Activated CD4-positive, alpha-beta T cell treated with anti-CD3 and anti-CD28 coated beads, Interleukin-10, Interleukin-2, amounts not matched to agents 100 ng/mL and 50 ng/mL, durations not matched to agents 16 hours and 8 hours (primary cell): ENCODE results near the gene COL4A4.

ENCODE experiments used
- DNase-seq: peaks from one replicate; pipeline ENCODE4 v3.0.0-alpha.2; 2020

COL4A4 gene

DNA sequence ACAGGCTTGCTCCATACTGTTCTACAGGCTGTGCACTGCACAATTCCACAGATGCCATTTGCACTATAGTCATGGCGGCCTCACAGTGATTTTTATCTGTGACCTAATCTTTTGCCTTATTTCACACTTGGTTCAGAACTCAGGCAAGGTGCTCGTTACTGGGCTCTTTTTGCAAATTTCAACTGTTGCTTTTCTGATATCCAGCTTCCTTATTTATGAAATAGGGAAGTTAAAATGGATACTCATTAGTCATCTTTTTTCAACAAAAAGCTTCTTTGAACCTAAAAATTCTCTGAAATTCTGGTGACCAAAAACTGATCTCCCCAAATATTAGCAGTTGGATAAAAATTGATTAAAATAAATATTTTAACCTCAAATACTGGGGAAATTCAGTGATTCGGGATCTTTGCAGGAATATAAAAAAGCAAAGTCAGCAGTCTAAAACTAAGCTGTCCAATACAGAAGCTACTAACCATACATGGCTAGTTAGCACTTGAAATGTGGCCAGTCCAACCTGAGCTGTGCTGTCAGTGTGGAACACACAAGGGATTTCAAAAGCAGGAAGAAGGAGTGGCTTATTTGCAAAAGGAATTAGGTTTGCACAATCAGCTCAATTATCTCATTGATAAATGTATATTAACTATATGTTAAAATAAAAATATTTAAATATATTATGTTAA, 134.4 kb downstream of the COL4A4 start:
- DNase-seq = no peak

DNA sequence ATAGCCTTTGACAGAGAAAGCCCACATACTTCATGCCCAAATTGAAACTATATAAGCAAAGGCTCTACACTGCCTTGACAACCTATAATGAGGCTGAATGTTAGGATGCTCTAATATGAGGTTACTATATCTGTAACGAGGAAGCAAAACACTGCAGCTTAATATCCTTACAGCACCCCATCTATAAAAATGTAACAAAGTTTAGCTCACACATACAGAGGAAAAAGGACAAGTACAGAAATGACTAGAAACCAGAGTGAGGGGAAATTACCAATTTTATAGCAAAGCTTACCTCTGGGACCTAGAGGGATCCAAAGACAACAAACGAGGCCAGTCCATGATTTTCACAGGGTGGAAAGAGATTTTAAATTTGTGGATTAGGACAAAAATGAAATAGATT, 138.5 kb downstream of the COL4A4 start:
- DNase-seq = no peak

- DNase-seq = no peak
These were observed 141.4 kb downstream of the COL4A4 start for GRCh38 chr2:227022608-227023007.

DNA sequence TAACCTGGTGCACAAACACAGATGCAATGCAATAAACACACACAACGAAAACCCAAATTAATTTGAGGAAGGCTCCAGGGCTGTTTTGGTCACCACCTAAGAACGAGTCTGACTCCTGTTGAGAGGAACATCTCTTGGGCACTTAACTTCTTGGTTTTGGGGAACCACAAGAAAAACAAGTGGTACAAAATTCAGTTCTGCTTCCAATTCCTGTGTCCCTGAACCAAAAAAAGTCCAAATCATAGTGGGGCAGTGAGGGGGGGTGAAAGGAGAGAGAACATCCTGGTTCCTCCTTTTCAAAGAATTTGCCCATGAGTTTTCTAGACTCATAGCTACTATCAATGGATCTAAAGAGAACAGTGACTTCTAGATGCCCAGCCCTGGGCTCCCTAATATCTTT, 143.6 kb downstream of the COL4A4 start:
- no peak for DNase-seq

- DNase-seq = no peak
These were observed 147.1 kb downstream of the COL4A4 start for GRCh38 chr2:227016894-227017293.

DNA sequence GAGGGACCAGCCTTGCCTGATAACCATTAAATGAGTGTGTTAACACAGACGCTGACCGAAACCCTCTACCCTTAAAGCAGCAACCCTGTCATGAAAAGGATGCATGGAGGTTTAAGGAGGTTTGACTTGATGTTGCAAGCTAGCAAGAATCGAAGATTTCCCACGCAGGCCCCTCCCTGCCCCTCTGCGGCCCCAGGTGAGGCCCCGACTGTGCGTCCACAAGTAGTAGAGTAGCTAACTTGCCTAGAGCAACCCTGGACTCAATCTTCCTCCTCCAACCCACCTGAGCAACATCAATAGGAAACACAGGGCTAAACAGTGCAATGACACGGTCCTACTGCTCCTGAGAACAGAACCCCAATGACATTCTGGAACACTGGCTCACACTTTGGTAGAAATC, 150.1 kb downstream of the COL4A4 start:
- no peak for DNase-seq

GRCh38 chr2:227013330-227013729, 150.7 kb downstream of the COL4A4 start:
- DNase-seq = no peak

DNA sequence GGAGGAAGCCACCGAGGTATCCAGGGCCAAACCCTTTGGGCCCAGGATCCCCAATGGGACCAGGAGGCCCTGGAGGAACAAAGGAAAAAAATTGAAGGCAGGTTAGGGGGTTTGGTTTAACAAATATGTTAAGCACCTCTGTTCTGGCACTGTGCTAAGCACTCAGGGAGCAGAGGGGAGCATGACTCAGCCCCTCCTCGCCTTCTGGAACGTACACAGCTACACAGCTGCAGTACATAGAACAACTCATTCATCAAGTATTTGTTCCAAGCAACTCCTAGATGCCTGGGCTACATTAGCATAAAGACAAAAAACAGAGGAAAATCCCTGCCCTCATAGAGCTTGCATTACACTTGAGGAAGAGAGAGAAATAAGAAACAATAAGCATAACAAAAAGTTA, 153.6 kb downstream of the COL4A4 start:
- DNase-seq = no peak

DNA sequence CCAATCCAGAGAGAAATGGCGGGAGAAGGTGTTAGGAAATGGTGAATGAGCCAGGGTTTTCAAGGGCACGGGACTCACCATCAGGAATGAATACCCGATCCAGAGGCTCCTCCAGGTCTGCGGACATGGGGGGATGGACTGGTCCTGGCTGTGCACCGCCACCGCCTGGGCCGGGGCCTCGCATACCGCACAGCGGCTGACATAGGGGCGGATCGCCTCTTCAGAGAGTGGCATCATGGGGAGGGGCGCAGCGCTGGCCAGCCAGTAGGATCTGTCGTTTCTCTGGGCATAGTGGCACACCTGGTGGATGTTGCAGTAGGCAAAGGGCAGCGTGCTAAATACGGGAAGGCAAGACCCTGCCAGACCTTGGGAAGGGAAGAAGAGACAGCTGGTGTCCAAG, 156.1 kb downstream of the COL4A4 start:
- DNase-seq = no peak

GRCh38 chr2:227007148-227007547, 156.9 kb downstream of the COL4A4 start:
- DNase-seq = no peak

DNA sequence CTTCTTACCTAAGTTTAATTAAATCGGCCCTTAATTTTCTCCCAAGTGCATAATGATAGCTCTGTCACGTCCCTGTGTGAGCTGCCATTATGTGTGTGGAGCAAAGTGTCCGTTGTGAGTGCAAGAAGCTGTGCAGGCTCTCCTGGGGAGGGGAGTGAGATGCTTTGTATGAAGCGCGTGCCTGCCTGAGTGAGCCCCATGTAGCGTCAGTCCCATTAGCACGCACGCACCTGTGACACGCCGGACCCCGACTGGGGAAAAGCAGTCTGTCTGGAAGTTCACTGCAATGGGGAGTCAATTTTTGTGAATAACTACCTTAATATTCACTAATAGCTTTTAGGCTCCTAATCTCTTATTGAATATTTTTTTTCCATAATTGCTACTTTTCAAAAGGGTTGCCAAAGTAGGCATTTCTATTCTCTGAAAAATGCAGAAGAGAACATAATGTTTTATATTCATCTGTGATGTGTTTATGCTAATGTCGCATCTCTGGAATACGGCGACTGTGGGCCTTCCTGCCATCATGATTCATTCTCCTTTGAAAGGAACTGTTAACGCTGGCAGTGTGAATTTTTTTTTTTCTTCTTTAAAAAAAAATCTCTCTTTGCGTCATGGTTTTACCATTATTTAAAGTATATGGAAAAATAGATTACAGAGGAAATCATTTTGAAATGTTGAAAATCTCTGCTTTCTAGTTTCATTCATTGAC, 157.7 kb downstream of the COL4A4 start:
- DNase-seq = no peak

GRCh38 chr2:227004482-227004881, 159.5 kb downstream of the COL4A4 start:
- no peak for DNase-seq

DNA sequence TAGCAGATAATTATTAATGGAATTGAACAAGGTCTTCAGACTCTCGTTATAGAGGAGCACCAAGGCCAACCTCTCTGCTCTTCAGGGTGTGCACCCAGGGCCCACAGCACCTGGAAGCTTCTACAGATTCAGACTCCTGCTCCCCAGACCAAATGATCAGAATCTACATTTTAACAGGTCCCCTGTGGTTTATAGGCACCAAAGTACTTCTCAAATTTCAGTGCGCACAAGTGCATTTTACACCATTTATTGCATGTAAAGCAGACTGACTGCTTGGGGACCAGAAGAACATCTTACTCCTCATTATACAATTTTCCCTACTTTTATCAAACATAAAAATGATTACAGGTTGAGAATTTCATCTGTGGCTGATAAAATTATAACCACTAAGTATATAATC, 163.9 kb downstream of the COL4A4 start:
- DNase-seq = no peak

DNA sequence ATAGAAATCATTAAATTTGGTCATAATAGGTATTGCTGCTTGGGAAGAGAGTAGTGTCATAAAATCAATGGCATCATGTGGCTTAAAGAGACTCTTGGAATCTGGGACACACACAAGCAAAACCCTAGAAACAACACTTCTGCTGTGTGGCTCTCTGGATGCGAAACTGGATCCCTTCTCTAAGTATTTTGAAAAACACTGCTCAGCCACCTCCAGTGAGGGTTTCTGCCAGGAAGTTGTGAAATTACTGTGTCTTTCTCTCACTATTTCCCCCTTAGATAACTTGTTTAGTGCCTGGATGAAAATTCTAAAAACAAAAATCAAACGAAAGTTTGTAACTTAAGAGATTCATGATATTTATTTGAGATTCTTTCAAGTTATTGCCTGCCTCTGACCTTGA, 164.3 kb downstream of the COL4A4 start:
- no peak for DNase-seq

- peak; percentile 51 for DNase-seq
These were observed 168.4 kb downstream of the COL4A4 start for GRCh38 chr2:226995625-226996041.

DNA sequence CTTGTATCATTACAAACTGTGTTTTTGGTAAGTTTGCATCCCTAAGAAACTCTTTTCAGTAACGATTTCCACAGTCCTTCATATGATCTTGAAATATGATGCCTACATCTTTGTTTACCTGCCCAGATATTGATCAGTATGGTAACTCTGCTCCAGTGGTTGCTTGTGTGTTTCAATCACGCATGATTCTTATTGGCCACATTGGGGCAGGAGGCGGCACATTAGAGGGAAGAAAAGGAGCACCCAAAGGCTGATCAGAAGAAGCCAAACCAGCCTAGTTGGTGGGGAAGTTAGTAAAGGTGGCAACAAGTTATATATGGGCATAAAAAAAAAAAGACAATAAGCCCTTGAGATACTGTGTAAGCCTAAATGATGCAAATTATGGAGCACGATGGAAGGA, 169.2 kb downstream of the COL4A4 start:
- DNase-seq = no peak

GRCh38 chr2:226993171-226993570, 170.8 kb downstream of the COL4A4 start:
- DNase-seq = no peak

GRCh38 chr2:226991663-226992062, 172.3 kb downstream of the COL4A4 start:
- no peak for DNase-seq

DNA sequence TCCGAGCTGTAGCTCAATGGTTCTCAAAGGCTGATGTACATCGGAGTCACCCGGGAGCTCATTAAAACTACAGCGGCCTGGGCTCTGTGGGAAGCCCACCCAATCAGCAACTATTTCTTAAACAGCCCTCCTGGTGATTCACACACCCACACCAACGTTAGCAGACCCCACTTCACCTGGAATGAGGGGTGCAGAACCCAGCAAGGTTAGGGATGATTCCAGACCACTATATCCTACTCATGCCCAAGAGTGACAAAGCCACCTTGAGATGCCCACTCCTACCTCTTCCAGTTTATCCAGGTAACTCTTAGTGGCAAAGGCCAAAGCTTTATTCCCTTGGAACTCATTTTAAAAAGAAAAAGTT, 178.4 kb downstream of the COL4A4 start:
- DNase-seq = no peak

DNA sequence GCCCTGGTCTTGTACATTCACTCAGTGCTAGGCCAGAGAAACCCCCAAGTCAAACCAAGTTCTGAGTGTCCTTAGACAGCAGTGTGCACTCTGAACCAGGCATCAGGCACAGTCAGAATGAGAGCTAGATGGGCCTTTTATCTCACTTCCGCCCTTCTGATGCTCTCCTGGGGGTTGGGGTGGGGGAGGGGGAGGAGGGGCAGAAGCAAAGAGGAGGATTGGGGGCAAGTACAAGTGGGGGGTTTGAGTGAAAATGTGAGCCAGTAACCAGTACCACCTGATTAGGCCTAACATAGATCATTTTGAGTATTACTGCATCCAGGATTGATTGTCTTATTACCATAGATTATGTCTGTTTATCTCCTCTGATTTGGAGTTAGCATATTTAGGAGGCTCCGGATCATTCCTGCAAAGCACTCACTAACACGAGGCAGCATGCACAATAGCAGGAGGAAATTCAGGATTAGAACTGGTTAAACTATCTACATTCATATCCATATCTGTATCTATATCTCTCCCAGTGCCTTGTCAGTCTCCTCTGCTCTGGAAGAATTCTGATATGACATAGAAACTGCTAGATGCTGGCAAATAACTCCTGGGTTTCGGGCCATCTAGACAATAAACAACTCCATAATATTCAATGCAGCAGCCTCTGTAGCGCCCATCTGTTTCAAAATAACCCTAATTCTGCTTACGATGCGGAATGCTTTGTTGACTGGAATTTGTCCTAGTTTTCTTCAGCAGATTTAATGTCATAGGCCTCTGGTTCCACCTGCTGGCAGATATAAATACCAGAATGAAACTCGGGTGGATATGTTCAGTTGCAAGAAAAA, 179.0 kb downstream of the COL4A4 start:
- DNase-seq = peak; percentile 62

- DNase-seq = no peak
These were observed 179.9 kb downstream of the COL4A4 start for GRCh38 chr2:226983895-226984749.

- no peak for DNase-seq
These were observed 182.1 kb downstream of the COL4A4 start for GRCh38 chr2:226981791-226982326.

- DNase-seq = no peak
These were observed 185.0 kb downstream of the COL4A4 start for GRCh38 chr2:226979004-226979403.
